Amygdala (tissue), 56 donors: ENCODE measurements around the gene TRPM2.
"Not testable (repeated sequence)": the region's sequence is repeated elsewhere in the genome, so short reads cannot be mapped to it uniquely, and the experiment has no call there.

Source experiments
- DNase-seq, 56 donors: peaks; one replicate each; lab custom pipeline; 2025; lab: John Stamatoyannopoulos, UW

The TRPM2 gene

DNA sequence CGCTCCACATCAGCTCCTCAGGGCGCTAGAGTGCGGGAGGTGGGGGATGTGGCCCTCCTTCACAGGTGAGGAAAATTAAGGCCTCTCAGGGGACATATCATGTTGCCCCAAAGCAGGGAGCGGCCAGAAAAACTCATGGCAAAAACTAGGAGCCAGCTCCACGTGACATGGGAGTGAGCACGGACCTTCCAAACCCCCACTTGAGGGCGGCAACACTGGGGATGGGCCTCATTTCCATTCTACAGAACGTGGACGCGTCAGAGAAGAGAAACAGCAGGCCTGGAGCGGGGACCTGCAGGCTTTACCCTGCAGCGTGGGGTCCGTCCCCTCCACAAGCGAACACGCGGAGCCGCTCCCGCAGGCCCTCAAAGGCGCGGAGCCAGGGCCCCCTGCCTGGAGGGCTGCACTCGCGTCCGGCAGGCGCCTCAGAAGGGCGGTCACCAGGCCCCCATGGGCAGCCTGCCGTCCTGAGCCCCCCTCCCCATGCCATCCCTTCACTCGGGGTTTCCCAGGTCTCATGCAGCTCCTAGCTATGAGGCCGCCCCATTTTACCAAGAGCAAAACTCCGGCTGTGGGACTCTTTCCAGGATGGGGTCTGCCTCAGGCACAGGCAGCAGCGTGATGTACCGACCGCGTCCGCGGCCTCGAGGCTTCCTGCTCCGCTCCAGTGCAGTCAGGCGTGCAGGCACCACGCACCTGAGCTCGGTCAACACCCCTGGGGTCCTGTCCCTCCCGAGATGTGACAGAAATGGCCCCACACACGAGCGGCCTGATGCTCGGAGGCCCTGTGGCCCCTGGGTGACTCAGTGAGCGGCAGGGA is 19.7 kb upstream of the TRPM2 start:
- DNase-seq = no peak

DNA sequence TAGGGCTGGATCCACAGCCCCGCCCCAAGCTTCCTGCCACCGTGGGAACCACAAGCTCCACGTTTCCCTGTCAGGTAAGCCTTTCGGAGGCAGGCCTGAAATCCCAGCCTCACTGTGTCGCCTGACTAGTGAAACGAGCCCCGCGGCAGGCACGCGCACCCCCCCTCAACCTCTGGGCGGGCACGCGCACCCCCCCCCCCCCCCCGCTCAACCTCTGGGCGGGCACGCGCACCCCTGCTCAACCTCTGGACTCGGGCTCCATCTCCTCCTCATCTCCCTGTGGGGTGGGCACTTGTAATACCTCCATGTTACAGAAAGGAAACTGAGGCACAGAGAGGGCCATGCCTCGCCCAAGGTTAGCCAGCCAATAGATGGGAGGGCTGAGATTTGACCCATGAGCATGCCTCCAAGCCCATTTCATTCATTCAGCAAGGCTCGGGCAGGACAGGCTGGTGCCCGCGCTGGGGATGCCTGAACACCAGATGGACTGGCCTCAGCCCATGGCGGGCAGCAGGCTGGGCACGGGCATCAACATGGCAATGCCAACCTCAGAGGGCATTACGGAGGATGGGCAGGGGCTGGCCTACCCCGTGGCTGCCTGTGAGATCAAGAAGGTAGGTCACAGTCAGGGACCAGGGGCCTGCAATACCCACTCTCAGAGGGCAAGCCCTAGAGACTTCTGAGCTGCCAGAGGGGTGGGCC is 18.9 kb upstream of the TRPM2 start:
- no peak for DNase-seq

DNA sequence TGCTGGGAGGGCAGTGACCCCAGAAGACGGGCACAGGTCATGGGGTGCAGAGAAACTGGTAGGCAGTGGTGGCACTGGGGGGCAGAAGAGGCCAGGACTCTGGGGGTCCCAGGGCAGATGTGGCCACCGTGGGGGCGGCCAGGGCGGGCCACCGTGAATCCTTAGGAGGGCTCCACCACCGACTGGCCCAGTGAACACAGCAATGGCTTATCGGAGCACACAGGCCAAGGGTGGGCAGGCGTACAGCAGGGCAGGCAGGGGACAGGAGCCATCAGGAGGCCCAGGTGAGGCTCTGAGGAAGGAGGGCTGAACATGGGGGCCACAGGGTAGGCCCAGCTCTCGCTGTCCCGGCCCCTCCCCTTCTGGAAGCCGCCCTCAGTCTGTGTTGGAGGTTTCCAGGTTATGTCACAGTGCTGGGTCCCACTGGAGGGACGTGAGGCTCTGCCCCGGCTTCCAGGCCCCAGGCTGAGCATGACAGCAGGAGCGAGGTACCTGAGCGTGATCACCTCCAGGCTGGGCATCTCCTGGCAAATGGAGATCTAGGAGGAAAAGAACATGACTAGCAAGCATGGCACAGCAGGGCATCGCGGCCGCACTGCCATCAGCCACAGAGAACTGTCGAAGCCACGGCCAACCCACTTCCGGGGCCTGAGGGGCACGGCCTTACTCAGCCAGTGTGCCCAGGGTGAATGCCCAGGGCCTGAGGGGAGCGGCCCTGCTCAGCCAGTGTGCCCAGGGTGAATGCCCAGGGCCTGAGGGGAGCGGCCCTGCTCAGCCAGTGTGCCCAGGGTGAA is 18.0 kb upstream of the TRPM2 start:
- no peak for DNase-seq

DNA sequence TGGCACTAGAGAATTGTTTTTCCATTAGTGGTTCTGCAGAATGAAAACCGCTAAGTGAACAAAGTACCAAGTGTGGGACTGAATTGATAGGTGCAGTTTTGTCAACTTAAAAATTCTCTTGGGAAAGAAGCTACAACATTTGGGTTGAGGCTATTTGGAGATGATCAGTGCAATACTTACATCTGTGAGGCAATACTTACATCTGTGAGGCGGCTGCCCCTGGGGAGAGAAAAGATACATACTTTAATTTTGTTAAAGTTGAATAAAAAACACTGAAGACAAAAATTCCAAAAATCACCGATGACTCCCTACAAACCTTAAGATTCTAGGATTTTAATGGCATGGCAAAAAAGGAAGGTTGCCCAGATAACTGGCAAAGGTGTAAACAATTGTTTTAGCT is 16.0 kb upstream of the TRPM2 start:
- no peak for DNase-seq

DNA sequence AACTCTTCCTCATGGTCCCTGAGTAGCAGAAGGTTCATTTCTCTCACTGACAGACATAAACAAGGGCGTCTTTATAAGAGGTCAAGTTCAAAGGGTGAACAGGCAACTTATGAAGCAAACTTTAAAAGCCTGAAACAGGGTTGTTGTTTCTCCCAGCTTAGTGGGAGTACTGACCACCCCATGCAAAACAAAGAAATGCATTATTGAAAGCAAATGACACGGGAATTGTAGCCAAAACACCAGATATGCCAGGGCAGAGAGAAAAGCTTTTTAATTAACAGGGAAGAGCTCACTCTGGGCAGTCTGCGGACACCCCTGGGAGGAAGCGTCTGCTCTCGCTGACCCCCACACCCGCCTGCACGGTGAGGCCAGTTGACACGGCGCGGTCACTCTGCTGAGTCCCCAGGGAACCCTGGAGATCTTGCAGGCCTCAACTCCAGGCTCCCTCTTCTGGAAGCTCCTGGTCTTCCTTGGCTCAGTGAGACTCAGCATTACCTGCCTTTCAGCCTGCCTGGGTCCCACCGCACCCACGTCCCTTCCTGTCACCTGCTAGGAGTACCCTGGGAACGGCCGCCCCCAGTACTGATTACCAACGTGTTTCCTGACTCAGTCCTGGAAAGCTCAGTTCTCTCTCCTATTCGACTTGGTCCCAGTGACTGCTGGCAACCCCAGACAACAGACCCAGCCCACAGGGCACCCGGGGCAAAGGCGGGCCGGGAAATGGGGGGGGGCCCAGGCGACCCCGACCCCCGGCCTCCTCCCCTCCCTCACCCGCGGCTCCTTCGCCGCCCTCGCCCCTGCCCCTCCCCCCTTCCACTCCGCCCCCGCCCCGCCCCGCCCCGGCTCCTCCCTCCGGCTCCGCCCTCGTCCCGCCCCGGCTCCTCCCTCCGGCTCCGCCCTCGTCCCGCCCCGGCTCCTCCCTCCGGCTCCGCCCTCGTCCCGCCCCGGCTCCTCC is 15.2 kb upstream of the TRPM2 start:
- peak in 51 of 56 donors; percentile 18 to 88 (median 64) for DNase-seq

DNA sequence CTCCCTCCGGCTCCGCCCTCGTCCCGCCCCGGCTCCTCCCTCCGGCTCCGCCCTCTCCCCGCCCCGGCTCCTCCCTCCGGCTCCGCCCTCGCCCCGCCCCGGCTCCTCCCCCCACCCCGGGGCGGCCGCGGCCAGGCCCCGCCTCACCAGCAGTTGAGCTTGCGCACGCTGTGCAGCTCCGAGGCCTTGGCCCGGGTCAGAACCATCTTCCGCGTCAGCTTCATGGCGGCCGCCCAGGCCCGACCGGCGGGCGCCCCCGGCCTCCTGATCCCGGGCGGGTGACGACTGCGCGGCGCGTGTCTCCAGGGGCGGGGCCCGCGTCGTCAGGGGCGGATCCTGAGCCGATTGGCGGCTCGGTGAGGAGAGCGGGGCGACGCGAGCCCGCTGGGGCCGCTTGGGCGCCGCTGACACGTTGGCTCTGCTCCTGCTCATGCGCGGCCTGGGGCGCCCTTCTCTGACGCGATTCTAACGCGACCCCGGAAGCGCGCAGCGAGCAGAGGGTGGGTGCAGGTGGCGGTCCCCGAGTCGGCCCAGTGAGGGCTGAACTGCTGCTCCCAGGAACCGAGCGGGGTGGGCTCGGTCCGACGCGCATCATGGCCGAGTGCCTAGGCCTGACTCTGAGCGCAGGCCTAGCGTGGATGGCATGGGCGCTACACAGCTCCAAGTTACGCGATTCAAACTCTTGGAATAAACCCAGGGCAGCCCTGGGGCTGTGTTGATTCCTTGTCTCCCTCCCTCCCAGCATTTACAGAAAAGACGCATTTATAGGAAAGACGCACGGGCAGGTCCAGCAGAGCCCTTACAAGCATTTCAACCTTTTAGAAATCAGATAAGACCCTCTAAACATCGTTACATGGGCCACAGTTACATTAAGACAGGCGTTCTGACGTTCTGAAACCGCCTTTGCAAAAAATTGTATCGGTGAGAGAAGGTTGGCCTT is 14.2 kb upstream of the TRPM2 start, which contains the start of gene CFAP410:
TSS of gene CFAP410 (minus strand) at position 420 of the 940 bp plus-strand sequence. CDS start at position 224, 196 bp downstream.
- peak; percentile 52 to 99 (median 93) for DNase-seq

DNA sequence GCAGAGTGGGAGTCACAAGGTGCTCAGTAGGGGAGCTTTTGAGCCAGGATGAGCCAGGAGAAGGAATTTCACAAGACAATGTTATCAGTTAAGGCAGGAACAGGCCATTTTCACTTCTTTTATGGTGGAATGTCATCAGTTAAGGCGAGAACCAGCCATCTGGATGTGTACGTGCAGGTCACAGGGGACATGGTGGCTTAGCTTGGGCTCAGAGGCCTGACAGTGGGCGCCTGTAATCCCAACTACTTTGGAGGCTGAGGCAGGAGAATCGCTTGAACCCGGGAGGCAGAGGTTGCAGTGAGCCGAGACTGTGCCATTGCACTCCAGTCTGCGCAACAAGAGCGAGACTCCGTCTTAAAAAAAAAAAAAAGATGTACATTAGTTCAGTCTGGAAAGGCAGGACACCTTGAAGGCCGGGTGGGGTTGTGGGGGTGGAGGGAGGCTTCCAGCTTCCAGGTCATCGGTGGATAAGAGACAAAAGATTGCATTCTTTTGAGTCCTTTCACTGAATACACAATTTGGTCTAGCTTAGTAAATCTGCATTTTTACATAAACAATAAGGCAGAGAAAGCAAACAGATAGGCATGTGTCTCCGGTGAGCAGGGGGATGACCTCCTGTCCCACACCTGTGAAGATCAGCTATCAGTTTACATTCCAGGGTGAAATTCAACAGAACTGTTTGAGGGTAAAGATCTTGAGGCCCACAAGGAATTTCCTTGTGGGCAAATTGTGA is 11.5 kb upstream of the TRPM2 start:
- DNase-seq = not testable (repeated sequence)

DNA sequence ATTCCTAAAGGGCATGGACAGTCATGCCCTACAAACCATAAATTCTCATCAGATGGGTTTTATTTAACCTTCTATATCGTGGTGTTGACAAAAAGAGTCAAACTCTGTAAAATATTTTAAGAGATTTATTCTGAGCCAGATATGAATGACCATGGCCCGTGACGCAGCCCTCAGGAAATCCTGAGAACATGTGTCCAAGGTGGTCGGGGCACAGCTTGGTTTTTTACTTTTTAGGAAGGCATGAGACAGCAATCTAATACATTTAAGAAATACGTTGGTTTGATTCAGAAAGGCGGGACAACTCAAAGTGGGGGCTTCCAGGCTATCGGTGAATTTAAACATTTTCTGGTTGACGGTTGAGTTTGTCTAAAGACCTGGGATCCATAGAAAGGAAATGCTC is 10.4 kb upstream of the TRPM2 start:
- DNase-seq = not testable (repeated sequence)

DNA sequence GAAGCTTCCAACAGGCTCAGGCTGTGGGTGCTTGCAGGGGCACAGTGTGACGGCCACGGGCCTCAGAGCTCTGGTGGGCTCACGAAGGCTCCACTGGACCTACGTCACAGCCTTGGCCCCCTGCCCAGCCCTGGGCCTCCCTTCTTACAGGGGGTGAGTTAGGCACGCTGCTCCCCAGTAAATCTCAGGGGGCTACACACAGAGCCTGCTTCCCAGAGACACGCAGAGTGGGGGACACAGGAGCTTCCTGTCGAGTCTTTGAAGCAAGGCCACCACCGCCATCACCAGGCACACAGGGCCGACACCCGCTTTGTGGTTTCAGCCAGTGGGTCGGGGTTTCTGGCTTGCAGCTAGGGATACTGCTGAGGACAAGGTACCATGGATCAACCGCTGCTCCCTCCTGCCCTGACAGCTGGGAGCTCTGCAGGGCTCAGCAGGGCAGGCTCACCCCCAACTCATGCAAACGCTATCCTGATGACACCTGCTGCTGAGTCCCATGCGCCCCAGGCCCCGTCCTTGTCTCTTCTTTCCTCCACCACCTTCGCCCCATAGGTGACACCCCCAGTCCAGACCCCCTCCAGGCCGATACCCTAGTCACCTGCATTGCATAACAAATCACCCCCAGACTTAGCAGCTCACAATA is 8.8 kb upstream of the TRPM2 start:
- DNase-seq = no peak

DNA sequence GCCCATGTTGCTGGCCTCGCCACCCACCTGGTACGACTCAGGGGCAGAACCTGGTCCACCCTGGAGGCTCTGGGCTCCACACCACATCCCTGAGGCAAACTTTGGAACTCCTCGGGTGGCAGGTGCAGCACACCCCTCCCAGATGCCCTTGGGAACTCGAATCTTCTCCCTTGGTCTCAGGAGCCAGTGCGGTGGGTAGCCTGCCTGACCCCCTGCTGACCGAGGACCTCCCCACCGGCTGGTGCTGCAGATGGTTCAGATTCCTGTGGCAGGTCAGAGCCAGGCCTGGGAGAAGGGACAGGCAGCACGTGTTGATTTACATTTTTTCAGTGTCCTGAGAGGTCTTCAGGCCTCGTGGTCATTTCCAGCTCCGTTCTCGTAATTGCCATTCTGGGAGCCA is 7.9 kb upstream of the TRPM2 start:
- DNase-seq = no peak

DNA sequence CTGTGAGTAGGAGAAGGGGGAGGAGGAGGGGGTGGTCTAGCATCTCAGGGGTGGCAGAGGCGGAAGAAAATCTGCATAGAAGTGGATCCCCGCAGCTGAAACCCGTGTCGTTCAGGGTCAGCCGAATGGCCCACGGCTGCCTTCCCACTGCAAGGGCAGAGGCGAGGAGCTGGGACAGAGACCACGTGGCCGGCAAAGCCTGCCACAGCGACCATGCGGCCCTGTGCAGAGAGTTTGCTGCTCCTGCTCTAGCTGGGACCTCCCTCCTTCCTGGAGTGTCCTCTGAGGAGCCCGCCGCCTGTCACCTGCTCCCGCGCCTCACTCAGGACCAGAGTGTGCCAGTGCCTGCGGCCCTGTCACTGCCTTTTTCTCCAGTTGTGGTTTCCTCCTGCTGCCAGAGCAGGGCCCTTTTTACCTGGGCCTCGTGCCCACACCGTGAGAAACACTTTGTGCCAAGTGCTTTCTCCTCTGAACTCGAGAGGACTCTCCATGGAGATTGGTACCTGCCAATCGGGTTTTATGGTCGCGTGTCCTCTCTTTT is 5.4 kb upstream of the TRPM2 start:
- DNase-seq = no peak

DNA sequence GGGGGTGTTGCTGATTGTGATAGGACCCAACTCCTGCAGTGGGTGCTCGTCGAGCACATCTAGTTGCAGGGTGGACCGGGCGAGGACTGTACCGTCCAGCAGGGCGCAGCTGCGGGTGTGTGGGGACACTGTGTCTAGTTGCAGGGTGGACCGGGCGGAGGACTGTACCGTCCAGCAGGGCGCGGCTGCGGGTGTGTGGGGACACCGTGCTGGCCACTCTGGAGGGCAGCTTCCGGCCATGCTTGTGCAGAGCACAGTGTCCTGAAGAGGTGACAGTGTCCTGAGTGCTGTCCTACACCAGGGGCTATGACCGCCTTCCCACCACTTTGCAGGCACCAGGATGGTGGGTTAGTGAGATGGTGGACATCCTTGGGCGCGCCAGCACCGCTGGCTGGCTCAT is 4.6 kb upstream of the TRPM2 start:
- no peak for DNase-seq

DNA sequence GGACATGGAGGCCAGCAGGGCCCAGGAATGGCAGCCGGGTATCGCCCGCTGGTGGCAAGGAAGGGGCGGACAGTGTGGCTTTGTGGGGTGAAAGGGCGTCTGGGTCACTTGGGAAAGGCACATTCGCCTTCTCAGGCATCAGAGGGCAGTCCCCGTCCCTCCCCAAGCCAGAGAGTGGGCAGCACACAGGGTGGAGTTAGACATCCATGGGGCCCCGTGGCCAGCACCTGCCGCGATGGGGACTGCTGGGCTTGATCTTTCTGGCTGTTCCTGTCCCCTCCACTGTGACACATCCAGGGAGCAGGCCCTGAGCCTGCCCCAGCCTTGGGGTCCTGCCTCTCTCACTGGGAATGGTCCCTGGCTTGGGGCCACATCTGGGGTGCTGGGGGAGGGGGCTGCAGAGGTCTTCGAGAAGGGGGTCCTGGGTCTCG is 4.0 kb upstream of the TRPM2 start:
- no peak for DNase-seq

DNA sequence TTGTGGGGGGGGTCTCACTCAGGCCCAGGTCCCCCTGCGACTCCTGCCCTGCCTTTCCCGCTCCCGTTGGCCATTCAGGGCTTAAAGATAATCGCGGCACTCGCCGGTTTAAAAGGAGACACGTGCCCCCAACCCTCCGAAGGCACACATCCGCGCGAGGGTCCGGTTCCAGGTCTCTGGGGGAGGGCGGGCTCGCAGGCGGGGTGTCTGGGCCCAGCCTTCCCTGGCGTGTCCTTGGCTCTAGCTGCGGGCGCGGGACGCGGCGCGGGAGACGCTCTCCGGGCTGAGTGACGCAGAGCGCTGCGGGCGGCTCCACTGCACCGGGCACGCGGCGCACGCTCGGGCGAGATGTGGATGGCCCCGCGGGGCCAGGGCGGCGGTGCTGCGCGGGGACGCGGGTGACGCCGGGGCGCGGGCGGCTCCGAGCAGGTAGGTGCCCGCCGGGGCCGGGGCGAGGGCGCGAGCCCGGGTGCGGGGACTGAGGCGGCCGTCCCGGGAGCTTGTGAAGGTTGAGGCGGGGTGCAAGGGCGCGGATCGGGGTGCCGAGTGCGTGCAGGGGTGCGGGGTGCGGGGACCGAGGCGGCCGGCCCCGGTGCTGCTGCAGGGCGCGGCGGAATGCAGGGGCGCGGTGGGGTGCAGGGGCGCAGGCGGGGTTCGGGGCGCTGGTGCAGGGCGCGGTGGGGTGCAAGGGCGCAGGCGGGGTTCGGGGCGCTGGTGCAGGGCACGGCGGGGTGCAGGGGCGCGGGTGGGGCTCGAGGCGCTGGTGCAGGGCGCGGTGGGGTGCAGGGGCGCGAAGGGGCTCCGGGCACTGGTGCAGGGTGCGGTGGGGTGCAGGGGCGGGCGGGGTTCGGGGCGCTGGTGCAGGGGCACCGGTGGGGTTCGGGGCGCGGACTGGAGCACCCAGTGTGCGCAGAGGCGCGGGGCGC is 3.3 kb upstream of the TRPM2 start:
- DNase-seq = peak in 2 of 56 donors; percentile 27 to 28

DNA sequence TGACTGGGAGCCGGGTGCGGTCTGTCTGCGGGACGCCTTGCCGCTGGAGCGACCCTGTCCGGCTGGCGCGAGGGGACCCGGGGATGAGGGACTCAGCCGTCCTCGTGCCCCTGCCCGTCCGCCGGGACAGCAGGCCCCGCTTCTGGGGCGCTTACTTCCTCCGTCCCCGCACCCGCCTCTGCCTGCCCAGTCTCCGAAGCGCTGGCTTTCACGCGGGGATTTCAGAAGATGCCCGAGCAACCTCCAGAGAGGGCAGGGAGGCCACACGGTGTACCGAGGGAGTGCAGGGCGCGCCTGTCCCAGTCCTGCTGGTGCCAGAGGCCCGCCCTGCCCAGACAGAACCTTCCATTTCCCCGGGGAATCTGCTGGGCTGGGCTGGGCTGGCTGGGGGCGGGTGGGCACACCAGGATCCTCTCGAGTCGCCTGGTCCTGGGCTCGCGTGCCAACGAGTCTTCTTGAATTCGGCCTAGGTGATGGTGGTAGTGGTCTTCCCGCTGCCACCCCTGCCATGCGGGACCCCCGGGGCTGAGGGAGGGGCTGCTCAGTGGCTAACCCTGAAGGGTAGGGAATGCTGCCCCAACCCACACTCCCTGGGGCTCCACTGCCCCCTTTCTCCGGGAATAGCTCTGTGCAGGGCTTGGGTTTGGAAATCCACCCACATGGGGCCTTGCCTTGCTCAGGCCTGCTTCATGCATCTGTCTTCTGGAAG is 2.5 kb upstream of the TRPM2 start:
- no peak for DNase-seq
